Esophagus muscularis mucosa (tissue), 4 donors: Measurements from ENCODE around the gene BAG3. TPM values are rescaled to one million over a fixed set of nuclear protein-coding genes. Genes with fewer than 3 reads are reported as not detected.
A peak's percentile ranks its signal among the peaks of the same experiment; 100 is the strongest.

Experiments
- DNase-seq: peaks from one replicate; pipeline ENCODE4 v3.0.0-alpha.2; 2017; ENCODE audit errors: extremely low spot score
- H3K27ac ChIP-seq, 4 donors: fragments of 200-600 bp; sonication (generic); replicated peaks in 1 of 4; 1 replicate in 3 of 4; 2 replicates in 1 of 4; pipeline ENCODE4 v1.5.1; 2016 to 2019; ENCODE audit warnings: mild to moderate bottlenecking in 1 of 4
- H3K27me3 ChIP-seq, 4 donors: fragments of 200-600 bp; sonication (generic); one replicate each; pipeline versions ENCODE4 v1.5.1 to v1.6.0; 2016 to 2019
- H3K36me3 ChIP-seq, 4 donors: fragments of 200-600 bp; sonication (generic); one replicate each; pipeline ENCODE4 v1.5.1; 2016 to 2019
- H3K4me1 ChIP-seq, 4 donors: fragments of 200-600 bp; sonication (generic); one replicate each; pipeline ENCODE4 v1.5.1; 2016 to 2019
- H3K4me3 ChIP-seq, 4 donors: fragments of 200-600 bp; sonication (generic); 1 replicate in 2 of 4; 2 replicates in 2 of 4; pipeline ENCODE4 v1.5.1; 2016 to 2019; ENCODE audit warnings: mild to moderate bottlenecking in 4 of 4, moderate library complexity in 1 of 4
- H3K9me3 ChIP-seq, 4 donors: fragments of 200-600 bp; sonication (generic); 1 replicate in 3 of 4; 2 replicates in 1 of 4; pipeline ENCODE4 v1.5.1; 2016 to 2019
- CTCF ChIP-seq, 3 experiments: fragments of 200-600 bp in 2 of 3; fragments of 450-650 bp in 1 of 3; sonication (generic) in 2 of 3; IDR thresholded peaks; one replicate each; pipeline ENCODE4 v1.5.1; 2017 to 2019; ENCODE audit warnings: antibody characterized with exemption in 3 of 3, mild to moderate bottlenecking in 2 of 3, moderate library complexity in 1 of 3
- EP300 ChIP-seq: sonication (generic); formaldehyde crosslinking; IDR thresholded peaks from one replicate; pipeline ENCODE4 v1.6.1; 2017; ENCODE audit warnings: antibody characterized with exemption
- POLR2A ChIP-seq: fragments of 450-650 bp; IDR thresholded peaks from one replicate; pipeline ENCODE4 v1.6.1; 2017; ENCODE audit warnings: antibody characterized with exemption, moderate library complexity, mild to moderate bottlenecking, low read depth
- POLR2AphosphoS5 ChIP-seq, 2 donors: sonication (generic); formaldehyde crosslinking; IDR thresholded peaks; one replicate each; pipeline ENCODE4 v1.6.1; 2017; ENCODE audit warnings: antibody characterized with exemption in 2 of 2
- whole genome bisulfite sequencing: methylation state at CpG from one replicate; pipeline ENCODE4 v1.1.5; 2018; 5-methylcytosine and 5-hydroxymethylcytosine counted together
- intact Hi-C: fragments of 100-400 bp; cut with DNase I; formaldehyde crosslinking; loops from one replicate; pipeline ENCODE4 v1.15.1; 2023
- total RNA-seq, 4 donors: library from RNA; depleted of rRNA; stranded (reverse); fragments of >200 nt; gene quantifications; one replicate each; pipeline versions ENCODE4 v1.1.0 to v1.2.1, GENCODE V29; 2016

The BAG3 gene
- total RNA-seq, result 10 to 100 TPM; 44.0 to 81.7 (median 73.9) TPM

- peak within 1 kb of the TSS; percentile 77 to 99 (median 94) for H3K4me3 ChIP-seq
- H3K27ac ChIP-seq, result peak within 1 kb of the TSS; percentile 98 to 100 (median 99)
- peak; percentile 55 for TF ChIP-seq POLR2A
- no peak for TF ChIP-seq EP300
- TF ChIP-seq CTCF (IDR thresholded peaks at IDR 0.05), result peak in 1 of 3 experiments; percentile 11
- peak; percentile 91 to 97 for TF ChIP-seq POLR2AphosphoS5 (IDR thresholded peaks at IDR 0.05)
- intact Hi-C loops, result loop anchor here (5.0 kb wide), 1 partner anchor 44 kb away; no protein-coding TSS in a partner anchor
- WGBS, result 1% methylated on average over 26 of the region's 60 CpGs
- no peaks in the 10 kb centered on the region for H3K36me3 ChIP-seq
- no peaks in the 10 kb centered on the region for H3K27me3 ChIP-seq
- peaks cover 29 to 39% (median 36%) of the 10 kb centered on the region in 4 donors for H3K4me1 ChIP-seq
- DNase-seq, result peak; percentile 98
- H3K9me3 ChIP-seq, result peaks cover 0 to 3% (median 0%) of the 10 kb centered on the region in 4 donors
Observed at GRCh38 chr10:119650692-119651513, at the start of gene BAG3. BAG3 (plus strand) TSS chr10:119651380; CDS start chr10:119651676, 296 bp downstream.

- no peak for DNase-seq
- intact Hi-C loops, result loop anchor here (10.0 kb wide), 1 partner anchor 252 kb away; no protein-coding TSS in a partner anchor
- TF ChIP-seq POLR2AphosphoS5 (IDR thresholded peaks at IDR 0.05) (no peak), CTCF (IDR thresholded peaks at IDR 0.05) (peak in 1 of 3 experiments; percentile 44), EP300 (no peak)
- H3K9me3 ChIP-seq, result no peaks in the 10 kb centered on the region
- H3K4me3 ChIP-seq, result no peak overlapping the region
- H3K36me3 ChIP-seq, result no peaks in the 10 kb centered on the region
- no peak overlapping the region for H3K27ac ChIP-seq
- peaks cover 3 to 6% (median 4%) of the 10 kb centered on the region in 4 donors for H3K4me1 ChIP-seq
- WGBS, result 57% methylated on average over 2 of the region's 2 CpGs
- H3K27me3 ChIP-seq, result no peaks in the 10 kb centered on the region
Observed at GRCh38 chr10:119602241-119603095, 48.7 kb upstream of the BAG3 start.

- Histone ChIP-seq H3K4me3 (no peak overlapping the region), H3K36me3 (no peaks in the 10 kb centered on the region), H3K27ac (no peak overlapping the region), H3K27me3 (no peaks in the 10 kb centered on the region), H3K9me3 (no peaks in the 10 kb centered on the region), H3K4me1 (peaks cover 6 to 9% (median 7%) of the 10 kb centered on the region in 4 donors)
- DNase-seq, result no peak
- no peak for TF ChIP-seq POLR2AphosphoS5 (IDR thresholded peaks at IDR 0.05)
- no peak for TF ChIP-seq CTCF (IDR thresholded peaks at IDR 0.05)
- TF ChIP-seq POLR2A, result no peak
- no peak for TF ChIP-seq EP300
- intact Hi-C loops, result loop anchor here (10.0 kb wide), 1 partner anchor 250 kb away; no protein-coding TSS in a partner anchor
Observed at GRCh38 chr10:119604468-119604867, 46.7 kb upstream of the BAG3 start.

GRCh38 chr10:119608316-119609155 lies 42.6 kb upstream of the BAG3 start:
- Histone ChIP-seq H3K4me1 (peaks cover 6 to 9% (median 7%) of the 10 kb centered on the region in 4 donors), H3K4me3 (peak overlapping the region in 2 of 4 donors; percentile 8 to 32), H3K9me3 (no peaks in the 10 kb centered on the region), H3K27me3 (no peaks in the 10 kb centered on the region), H3K27ac (no peak overlapping the region), H3K36me3 (no peaks in the 10 kb centered on the region)
- DNase-seq, result no peak
- intact Hi-C loops, result loop anchor here (5.0 to 10.0 kb wide), 3 partner anchors 44 to 246 kb away; partner anchors contain the start of gene BAG3
- WGBS, result 27% methylated on average over 15 of the region's 15 CpGs
- peak; percentile 19 to 29 for TF ChIP-seq POLR2AphosphoS5 (IDR thresholded peaks at IDR 0.05)
- TF ChIP-seq POLR2A, result no peak
- no peak for TF ChIP-seq EP300
- TF ChIP-seq CTCF (IDR thresholded peaks at IDR 0.05), result peak; percentile 76 to 77 (median 76)
